OCI-LY3 (cell line): ENCODE data around the gene AGBL4.

Experiments used
- EZH2phosphoT487 ChIP-seq: fragments of 200-600 bp; shearing (Covaris generic); IDR thresholded peaks from 2 replicates; pipeline ENCODE4 v1.6.1; 2018; ENCODE audit warnings: antibody characterized with exemption, mixed run types, low read depth
- TF ChIP-seq, protein P1 (sequence below): fragments of 200-600, 300-600 bp; sonication (generic); IDR thresholded peaks from 2 replicates; pipeline ENCODE4 v1.5.1; 2014; ENCODE audit warnings: antibody characterized with exemption, low read length, low read depth

DNA sequence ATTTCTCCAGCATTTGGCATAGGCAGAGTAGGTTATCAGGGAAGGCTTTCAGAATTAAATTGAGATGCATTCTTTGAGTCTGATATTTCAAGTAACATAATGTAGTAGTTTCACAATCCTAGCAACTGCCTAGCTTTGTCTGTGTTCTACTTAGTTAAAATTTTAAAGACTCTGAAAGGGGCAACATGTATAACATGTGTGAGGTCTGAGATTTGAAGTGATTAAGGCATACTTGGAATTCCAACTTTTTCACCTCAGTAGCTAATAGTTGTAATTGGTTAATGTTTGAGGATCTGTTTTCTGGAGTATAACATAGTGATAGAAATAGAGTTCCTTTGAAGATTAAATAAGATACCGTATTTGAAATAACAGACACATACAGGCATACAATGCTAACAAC is 911.8 kb downstream of the AGBL4 start:
- TF ChIP-seq, protein P1, sequence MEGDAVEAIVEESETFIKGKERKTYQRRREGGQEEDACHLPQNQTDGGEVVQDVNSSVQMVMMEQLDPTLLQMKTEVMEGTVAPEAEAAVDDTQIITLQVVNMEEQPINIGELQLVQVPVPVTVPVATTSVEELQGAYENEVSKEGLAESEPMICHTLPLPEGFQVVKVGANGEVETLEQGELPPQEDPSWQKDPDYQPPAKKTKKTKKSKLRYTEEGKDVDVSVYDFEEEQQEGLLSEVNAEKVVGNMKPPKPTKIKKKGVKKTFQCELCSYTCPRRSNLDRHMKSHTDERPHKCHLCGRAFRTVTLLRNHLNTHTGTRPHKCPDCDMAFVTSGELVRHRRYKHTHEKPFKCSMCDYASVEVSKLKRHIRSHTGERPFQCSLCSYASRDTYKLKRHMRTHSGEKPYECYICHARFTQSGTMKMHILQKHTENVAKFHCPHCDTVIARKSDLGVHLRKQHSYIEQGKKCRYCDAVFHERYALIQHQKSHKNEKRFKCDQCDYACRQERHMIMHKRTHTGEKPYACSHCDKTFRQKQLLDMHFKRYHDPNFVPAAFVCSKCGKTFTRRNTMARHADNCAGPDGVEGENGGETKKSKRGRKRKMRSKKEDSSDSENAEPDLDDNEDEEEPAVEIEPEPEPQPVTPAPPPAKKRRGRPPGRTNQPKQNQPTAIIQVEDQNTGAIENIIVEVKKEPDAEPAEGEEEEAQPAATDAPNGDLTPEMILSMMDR, result no peak
- no peak for TF ChIP-seq EZH2phosphoT487
